Stimulated activated CD4-positive, alpha-beta T cell treated with anti-CD3 and anti-CD28 coated beads, Interleukin-15, amount 100 ng/mL, for 1 hour (primary cell): Measurements from ENCODE around the gene OLFML1.

Experiments used
- DNase-seq, 2 donors: peaks; one replicate each; pipeline ENCODE4 v3.0.0-alpha.2; 2020; ENCODE audit warnings: low read depth in 1 of 2, low spot score in 1 of 2

Gene OLFML1

DNA sequence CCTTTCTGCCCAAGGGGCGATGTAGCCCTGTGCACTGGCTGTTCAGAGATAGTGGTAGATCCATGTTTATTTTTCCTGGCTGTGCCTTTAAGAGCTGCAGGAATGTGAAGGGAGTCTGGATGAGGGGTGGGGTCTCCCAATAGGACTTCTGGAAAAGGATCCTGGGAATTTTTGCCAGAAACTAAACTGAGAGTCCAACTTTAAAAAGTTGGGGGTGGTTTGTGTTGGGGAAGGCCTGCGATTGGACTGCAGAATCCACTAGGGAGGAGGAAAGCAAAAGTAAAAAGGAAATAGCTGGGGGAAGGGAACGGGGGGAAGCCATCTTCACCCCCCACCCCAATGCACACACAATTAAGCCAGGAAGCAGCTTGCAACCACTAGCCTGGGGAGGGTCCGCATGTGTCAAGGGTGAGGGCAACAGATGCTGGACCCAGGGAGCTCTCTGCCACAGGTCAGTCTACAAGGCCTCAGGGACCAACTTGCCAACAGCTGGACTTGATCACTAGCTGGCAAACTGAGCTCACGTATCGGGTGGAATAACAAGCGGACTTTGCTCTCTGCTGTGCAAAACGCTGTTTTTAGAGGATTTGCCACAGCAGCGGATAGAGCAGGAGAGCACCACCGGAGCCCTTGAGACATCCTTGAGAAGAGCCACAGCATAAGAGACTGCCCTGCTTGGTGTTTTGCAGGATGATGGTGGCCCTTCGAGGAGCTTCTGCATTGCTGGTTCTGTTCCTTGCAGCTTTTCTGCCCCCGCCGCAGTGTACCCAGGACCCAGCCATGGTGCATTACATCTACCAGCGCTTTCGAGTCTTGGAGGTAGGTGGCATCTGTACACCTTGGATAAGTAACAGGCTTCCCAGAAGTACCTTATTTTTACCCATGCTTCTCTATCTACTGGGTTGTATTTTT is at the start of gene OLFML1:
TSS of gene OLFML1 (plus strand) at position 321 of the 912 bp plus-strand sequence. CDS start at position 691, 370 bp downstream.
- no peak for DNase-seq

DNA sequence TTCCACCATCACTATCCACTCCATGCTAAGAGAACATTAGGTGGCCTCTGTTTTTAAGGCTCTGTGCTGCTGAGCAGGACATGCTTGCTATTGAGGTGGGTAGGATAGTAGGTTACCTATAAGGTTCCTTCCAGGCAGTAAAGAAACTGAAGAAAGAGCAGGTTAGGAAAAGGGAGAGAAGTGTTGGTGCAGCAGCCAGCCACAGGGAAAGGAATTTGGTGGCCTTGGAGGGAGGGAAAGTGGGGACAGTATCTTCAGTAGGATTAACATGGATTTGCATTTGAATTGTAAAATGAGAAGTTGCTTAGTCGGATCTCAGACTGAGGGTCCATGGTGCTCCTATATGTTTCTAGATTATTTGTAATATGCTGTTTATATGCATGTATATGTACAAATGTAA is 49.2 kb upstream of the OLFML1 start:
- no peak for DNase-seq

DNA sequence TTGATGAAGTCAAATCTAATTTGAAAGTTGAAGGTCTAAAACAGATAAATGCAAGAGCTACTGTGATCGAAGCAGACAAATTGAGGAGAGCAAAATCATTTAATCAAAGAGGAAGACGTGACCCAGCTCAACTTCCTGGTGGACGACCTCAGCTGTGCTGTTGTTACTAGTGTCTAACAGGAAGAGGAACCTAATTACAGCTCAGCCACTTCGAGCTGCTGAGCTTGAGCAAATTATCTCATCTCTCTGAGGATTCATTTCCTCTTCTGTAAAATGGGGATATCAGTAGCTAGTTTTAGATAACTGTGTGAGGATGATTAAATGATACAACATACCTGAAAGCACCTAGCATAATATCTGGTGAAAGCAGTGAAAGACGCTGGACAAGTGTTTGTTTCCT is 48.6 kb upstream of the OLFML1 start:
- no peak for DNase-seq

DNA sequence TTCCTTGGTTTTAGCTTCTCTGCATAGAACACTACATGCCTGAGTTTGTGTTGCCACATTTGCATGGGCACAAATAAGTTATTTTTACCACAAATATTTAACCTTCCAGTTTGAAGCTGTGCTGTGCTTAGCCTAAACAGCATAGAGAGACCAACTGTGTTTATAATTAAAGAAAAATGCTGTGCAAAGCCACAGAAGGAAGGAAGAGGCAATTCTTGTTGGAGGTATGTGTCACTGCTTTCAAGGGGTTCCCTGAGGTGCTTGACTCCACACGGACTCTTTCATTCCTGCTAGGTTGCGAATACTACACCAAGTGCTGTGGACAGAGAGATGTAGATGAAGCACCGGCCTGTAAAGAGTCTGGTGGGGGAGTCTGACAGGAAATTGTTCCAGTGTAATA is 47.6 kb upstream of the OLFML1 start:
- DNase-seq = no peak

DNA sequence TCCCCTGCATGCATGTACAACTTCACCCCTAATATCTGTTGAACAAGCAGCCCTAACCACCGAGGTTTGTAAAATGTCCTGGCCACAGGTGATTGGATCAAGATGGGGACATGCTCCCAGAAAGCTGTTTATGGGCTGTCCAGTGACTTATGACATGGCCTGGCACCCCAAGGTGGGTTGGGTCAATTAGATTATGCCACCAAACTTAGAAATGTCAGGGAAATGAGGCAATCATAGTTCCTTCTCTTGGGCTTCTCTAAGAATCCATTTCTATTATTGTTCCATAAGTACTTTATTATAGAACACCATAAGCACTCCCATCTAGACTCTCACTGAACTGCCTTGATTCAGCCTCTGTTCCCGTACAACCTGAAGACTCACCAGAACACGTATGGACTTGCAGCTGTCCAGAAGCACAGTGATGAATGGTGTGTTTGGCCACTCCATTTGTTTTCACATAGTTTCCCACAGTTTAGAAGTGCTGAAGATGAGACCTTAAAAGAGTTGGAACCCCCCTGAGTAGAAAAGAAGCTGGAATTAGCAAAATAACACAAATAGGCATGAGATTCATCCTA is 45.5 kb upstream of the OLFML1 start:
- no peak for DNase-seq

DNA sequence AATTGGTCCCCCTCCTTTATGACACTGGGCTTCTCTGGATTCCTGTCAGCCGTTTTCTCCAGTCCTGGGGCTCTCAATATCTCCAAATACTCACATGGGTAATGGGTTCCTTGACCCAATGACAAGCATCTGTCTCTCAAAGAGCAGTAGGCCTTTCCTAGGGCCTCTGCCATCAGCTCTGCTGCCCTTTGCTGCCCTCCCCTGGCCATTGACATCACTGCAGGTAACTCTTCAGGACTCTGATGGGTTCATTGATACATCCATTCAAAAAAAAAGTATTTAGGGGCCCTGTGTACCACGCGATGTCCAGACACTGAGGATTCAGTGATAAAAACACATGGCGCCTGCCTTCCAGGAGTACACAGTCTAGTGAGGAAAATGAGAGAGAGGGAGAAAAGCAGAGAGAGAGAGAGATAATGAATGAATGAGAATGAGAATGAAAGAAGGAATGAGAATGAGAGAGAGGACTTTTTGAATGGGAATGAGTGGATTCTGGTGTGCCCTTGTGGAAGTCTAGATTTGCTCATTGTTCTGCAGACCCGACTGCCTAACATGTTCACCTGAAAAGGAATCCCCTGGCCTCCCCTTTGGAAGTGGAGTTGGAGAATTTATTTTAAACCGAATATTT is 42.6 kb upstream of the OLFML1 start:
- DNase-seq = peak; percentile 44 to 52

DNA sequence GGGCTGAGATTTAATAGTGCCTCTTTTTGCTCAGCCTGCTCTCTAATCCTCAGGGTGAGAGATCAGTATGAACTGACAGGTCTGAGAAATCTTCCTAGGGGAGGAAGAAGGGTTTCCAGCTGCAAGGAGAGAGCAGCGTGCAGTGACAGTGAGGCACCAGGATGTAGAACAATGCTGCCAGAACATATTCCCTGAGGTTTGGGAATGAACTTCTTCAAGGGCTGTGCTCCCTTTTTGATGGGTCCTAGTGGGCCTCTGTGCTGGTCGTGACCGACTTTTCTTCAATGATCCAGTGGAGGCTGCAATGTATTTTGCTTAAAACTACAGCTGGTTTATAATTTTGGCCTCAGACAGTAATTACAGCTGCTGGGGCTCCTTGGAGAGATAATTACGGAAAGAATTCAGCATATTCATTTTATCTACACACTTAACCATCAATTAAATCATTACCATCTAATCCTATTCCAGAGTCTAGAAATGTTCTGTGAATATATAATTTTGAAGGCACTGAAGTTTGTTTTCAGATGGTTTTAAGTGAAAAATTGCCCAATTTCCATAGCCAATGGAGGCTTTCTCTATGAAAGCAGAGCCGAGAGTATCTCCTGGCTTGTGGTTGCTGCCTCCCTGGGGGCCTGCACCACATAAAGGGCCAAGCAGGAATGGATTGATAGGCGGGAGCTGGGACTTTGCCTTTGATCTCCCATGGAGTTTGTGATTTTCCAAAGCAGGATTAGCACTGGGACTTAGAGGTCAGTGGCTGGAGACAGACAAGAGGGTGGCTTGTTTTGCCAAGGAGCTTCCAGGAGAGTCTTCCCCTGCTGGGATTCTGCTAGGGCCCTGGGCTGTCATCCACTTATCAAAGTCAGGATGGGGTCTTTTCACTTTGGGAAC is 41.0 kb upstream of the OLFML1 start:
- no peak for DNase-seq

DNA sequence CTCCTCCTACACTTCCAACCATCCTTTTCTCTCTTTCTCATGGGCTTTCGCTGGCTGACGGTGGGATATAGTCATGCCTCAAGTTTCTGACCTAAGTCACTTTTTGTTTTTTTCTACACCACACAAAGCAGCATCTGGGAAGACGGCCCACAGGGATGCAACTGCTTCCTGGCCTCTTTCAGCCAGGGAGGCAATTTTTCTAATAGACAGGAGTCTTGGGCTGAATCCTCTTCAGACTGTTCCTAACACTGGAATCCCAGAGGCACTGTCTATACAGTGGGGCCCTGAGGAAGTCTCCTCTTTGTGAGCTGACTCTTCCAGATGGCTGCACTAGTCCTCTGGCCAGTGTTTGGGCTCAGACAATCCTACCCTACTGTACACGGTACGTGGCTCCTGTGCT is 39.7 kb upstream of the OLFML1 start:
- no peak for DNase-seq

DNA sequence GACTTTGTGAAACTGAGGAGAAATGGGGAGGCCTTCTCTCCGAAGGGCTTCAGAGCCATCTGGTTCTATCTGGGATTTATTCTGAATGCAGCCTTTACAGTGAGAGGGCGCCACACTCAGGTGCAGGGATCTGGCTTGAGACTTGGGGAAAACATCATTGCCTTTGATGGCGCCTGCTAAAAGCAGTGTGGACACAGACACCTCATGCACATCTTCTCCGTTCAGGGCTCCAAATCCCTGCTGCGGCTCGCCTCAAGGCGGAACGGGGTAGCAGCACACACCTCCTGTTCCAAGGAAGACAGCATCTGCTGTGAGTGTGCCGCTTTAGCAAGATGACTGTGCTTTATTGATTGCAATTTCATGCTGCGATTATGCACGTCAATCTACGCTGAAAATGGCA is 37.1 kb upstream of the OLFML1 start:
- DNase-seq = no peak

DNA sequence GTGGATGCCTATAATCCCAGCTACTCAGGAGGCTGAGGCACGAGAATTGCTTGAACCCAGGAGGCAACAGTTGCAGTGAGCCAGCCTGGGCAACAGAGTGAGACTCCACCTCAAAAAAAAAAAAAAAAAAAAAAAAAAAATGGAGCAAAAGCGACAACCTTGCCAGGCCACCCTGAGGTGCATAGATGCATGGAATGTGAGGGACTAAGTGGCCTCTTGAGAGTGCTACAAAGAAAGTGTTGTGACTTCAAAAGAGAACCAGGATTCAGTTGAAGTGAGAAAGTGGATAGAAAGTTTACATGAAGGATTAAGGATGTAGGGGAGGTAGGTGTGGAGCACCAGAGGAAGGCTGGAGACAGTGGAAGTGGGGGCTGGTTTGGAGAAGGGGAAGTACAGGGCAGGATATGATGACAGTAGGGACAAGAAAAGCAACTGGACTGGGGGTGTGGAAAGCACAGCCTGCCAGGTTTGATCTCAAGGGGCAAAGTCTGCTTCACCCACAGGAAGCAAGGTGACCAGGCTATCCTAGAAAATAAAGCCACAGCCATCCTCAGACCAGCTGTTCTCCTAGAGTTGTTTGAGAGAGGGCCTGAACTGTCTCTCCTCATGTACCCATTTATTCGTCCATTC is 36.0 kb upstream of the OLFML1 start:
- no peak for DNase-seq

DNA sequence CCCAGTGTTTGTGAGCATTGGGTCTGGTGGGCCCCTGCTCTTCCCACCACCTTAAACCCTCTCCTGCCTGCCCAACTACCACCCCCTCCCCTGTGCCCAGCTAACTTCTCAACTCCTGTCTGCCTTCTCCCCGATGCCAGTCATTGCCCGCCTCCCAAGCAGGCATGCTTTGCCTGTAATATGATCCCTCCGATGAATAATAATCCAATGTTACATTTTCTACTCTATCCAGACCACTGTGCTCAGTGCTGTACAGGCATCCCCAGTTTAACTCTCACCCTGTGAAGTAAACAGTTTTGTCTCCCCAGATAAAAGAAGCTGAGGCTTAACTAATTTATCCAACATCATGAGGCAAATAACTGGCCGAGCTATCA is 35.5 kb upstream of the OLFML1 start:
- DNase-seq = no peak

DNA sequence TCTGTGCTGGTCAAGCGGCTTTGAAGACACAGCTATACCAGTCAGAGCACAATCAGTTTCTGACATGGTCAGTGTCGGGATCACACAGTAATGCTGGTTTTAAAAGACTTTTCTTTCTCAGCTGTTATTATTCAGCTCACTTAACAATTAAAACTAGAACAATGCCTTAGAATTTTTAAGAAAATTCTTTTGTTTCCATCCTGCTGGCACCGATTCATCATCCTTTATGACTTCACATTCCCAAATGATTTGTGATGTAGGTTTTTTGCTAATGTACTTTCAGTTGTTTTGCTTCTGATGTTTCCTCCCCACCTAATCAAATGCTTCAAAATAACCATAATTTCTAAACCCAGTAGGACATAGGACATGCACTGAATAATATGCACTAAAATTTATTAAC is 34.5 kb upstream of the OLFML1 start:
- no peak for DNase-seq

DNA sequence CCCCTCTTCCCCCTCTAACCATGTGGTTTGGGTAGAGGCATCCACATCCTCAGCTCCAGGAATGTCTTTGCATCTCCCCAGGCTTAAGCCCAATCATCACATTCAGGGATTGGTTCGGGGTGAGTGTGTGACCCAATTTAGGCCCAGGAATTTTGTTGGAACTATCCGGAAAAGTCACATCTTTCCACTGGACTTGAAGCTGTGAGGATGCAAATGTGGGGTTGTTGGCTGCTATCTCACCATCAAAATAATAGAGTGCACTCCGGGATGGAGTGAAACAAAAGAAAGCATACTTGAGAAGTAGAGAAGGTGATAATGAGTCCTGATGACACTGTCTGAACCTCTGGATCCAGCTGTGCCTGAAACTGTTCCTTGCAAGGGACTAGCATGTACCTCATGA is 33.8 kb upstream of the OLFML1 start:
- DNase-seq = no peak

DNA sequence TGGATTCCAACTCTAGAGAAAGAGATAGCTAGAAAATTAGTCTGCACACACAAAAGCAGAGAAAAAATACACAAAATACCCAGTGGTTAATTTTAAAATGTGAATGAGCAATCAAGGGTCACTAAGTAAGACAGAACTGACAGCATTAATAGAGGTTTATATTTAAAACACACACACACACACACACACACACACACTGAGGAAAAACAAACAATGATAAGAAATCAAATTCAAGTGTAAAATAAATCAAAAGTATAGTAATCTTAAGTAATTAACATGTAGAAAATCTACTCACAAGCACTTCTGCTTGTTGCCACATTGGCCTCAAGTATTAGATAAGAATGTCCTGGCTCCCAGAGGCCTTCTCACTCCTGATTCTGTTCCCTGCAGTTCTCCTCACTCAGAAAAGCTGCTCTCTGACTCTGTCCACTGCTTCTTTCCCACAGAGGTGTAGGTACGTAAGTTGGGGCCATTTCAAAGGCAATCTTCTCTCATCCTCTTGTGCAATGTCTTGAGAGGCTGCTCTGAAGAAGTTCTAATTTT is 33.3 kb upstream of the OLFML1 start:
- DNase-seq = no peak

DNA sequence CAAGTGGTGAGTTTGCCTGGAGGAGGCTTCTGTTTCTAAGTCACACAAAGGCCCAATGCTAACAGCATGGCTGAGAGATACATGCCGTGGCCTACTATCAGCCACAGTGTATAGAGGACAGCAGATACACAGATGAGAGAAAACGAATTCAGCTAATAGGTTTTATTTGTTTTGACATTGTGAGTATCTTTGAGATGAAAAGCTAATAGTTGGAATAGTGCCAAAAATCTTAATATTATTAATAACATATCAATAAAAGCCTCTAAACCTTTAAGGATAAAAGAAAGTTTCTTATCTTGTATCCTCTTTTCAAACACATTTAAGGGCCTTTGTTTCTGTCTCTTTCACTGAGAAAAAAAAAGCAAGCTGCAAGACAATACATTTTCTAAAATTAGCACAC is 30.5 kb upstream of the OLFML1 start:
- DNase-seq = no peak

DNA sequence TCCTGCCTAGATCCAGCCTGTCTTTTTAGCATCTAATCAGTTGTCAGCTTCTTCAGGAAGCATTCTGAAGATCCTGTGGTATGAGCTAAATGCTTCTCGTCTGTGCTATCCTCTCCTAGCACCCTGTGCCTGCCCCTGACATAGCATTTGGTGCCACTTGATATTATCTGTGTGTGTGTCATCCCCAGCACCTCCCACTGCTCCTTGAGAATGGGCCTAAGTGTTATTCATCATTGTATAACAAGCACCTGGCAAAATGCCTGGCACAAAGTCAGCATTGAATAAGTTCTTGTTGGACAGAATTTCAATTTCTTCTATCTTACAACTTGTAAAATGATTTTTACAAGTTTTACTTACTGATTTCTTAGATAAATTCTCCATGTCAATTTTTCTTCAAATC is 28.1 kb upstream of the OLFML1 start:
- DNase-seq = no peak

DNA sequence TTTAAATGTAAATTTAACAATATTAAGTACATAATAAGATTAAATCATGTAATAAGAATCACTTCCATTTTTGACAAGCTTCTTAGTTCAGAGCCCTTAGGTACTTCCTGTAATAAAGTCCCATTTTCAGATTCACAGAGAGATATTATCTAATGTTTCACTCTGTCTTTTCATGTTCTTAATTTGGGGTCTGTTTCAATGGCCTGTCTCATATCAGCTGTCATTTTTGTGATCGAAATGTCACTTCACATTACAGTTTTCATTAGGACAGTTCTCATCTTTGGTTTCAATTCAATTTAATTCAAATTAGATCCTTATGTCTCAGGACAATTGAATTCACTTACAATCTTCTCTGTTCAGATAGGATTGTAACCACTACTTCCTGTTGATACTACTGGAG is 22.6 kb upstream of the OLFML1 start:
- DNase-seq = no peak

DNA sequence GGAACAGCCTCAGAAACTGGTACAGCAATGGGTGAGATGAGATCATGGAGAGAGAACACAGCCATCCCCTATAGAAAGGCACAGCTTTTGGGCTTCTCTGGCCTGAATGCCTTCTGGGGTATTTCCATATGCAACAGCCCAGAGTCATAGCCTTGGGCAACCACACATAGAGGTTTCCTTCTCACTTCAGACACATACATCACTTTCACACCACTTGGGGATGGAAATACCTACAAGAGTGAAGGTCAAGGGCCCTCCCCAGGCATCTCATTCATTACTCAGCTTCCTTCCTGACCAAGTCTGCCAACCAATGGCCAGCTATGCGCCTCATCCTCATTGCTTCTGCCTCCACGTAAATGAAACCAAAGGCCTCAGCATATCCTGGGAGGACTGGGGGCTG is 17.7 kb upstream of the OLFML1 start:
- no peak for DNase-seq

DNA sequence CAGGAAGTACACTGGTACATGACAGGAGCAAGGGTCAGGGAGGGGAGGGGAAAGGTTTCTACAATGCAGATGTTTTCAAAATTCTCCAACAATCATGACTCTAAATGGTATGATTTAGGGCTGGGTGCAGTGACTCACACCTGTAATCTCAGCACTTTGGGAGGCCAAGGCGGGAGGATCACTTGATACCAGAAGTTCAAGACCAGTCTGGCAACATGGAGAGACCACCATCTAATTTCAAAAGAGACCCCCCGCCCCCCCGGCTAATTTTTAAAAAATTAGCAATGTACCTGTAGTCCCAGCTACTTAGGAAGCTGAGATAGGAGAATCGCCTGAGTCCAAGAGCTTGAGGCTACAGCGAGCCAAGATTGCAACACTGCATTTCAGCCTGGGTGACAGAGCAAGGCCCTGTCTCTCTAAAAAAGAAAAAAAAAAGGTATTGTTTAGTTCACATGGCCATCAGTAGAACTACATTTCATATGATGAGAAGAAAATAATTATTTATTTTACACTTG is 15.9 kb upstream of the OLFML1 start:
- no peak for DNase-seq

DNA sequence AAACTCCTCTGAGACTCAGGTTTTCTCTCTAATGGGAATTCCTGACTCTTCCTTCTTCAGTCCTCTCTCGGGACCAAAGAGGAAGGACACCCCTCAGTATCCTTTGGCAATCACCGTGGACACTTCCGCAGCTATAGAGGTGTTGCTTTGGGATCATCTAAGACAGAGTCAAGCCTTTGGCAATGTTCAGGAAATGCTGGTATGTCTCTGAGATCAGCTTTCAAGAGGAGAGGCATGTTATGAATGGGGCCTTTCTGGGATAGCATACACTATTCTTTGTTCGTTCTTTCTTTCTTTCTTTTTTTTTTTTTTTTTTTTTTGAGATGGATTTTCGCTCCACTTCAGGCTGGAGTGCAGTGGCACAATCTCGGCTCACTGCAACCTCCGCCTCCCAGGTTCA is 14.2 kb upstream of the OLFML1 start:
- no peak for DNase-seq
